Measurements from ENCODE around the gene FOXK1. TPM values are rescaled to one million over a fixed set of nuclear protein-coding genes. Genes with fewer than 3 reads are reported as not detected.

FOXK1 gene
- total and polyA plus RNA-seq, 12 donors: 4.8 to 63.1 (median 36.1) TPM

DNA sequence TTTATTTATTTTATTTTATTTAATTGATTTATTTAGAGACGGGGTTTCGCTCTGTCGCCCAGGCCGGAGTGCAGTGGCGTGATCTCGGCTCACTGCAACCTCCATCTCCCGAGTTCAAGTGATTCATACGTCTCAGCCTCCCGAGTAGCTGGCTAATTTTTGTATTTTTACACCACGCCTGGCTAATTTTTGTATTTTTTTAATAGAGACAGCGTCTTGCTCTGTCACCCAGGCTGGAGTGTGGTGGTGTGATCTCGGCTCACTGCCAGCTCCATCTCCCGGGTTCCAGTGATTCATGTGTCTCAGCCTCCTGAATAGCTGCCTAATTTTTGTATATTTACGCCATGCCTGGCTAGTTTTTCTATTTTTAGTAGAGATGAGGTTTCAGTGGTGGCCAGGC, 127.6 kb downstream of the FOXK1 start:
- intact Hi-C loops (cut with DNase I): no loop called here
- Histone ChIP-seq H3K36me3 (replicated peaks in 1 of 2) (no peaks in the 10 kb centered on the region), H3K27me3 (peaks cover 9% of the 10 kb centered on the region), H3K27ac (no peak overlapping the region), H3K9me3 (replicated peaks in 1 of 3) (no peaks in the 10 kb centered on the region), H3K4me1 (replicated peaks in 1 of 2) (no peaks in the 10 kb centered on the region), H3K4me3 (no peak overlapping the region)
- 74 to 88% (median 82%) methylated on average over 14 of the region's 14 CpGs for WGBS, 4 donors
- TF ChIP-seq, protein P1, sequence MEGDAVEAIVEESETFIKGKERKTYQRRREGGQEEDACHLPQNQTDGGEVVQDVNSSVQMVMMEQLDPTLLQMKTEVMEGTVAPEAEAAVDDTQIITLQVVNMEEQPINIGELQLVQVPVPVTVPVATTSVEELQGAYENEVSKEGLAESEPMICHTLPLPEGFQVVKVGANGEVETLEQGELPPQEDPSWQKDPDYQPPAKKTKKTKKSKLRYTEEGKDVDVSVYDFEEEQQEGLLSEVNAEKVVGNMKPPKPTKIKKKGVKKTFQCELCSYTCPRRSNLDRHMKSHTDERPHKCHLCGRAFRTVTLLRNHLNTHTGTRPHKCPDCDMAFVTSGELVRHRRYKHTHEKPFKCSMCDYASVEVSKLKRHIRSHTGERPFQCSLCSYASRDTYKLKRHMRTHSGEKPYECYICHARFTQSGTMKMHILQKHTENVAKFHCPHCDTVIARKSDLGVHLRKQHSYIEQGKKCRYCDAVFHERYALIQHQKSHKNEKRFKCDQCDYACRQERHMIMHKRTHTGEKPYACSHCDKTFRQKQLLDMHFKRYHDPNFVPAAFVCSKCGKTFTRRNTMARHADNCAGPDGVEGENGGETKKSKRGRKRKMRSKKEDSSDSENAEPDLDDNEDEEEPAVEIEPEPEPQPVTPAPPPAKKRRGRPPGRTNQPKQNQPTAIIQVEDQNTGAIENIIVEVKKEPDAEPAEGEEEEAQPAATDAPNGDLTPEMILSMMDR (IDR thresholded peaks at IDR 0.05): no peak
- no peak for TF ChIP-seq POLR2A (IDR thresholded peaks at IDR 0.05)
- DNase-seq: no peak

DNA sequence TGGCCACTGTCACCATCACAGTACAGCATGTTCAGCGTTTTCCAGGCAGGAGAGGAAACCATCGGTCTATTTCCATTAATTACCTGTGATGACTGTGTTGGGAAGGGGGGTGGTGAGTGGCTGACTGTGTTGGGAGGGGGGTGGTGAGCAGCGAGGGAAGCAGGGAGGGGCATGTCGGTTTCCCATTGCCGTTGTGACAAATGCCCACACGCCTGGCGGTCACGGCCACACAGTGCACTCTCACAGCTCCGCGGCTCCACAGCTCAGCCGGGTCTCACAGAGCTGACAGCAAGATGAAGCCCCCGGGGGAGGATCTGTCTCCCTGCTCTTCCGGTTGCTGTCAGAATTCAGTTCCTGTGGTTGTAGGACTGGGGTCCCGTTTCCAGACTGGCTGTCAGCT, 132.3 kb downstream of the FOXK1 start:
- H3K36me3 ChIP-seq (replicated peaks in 1 of 2): no peaks in the 10 kb centered on the region
- H3K9me3 ChIP-seq (replicated peaks in 1 of 3): no peaks in the 10 kb centered on the region
- no peak overlapping the region for H3K4me3 ChIP-seq
- H3K4me1 ChIP-seq (replicated peaks in 1 of 2): no peaks in the 10 kb centered on the region
- H3K27ac ChIP-seq: no peak overlapping the region
- 40 to 54% (median 48%) methylated on average over 12 to 14 of the region's 14 CpGs for WGBS, 4 donors
- TF ChIP-seq POLR2A (IDR thresholded peaks at IDR 0.05): no peak
- TF ChIP-seq, protein P1 (IDR thresholded peaks at IDR 0.05): no peak
- no peak for DNase-seq
- intact Hi-C loops (cut with DNase I): no loop called here
- peaks cover 7% of the 10 kb centered on the region for H3K27me3 ChIP-seq

DNA sequence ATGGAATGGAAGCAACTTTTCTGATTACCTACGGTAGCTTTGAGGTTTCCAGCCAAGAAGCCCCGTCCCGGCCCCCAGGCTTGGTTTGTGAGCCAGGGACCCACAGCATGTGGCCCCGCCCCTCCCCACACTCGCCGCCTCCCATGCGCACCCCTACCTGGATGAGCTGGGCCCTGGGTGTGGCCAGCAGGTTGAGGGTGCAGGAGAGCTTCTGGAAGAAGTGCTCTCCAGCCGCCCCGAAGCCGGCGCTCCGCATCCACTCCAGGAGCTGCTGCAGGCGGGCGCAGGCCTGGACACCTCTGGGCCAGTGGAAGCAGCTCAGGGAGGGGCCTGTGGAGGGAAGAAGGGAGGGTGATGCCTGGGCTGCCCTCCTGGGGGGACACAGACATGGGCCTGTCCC, 133.0 kb downstream of the FOXK1 start:
- Histone ChIP-seq H3K36me3 (replicated peaks in 1 of 2) (no peaks in the 10 kb centered on the region), H3K9me3 (replicated peaks in 1 of 3) (no peaks in the 10 kb centered on the region), H3K4me3 (no peak overlapping the region), H3K4me1 (replicated peaks in 1 of 2) (no peaks in the 10 kb centered on the region), H3K27me3 (no peaks in the 10 kb centered on the region), H3K27ac (no peak overlapping the region)
- TF ChIP-seq, protein P1 (IDR thresholded peaks at IDR 0.05): no peak
- no peak for TF ChIP-seq POLR2A (IDR thresholded peaks at IDR 0.05)
- 97 to 99% (median 97%) methylated on average over 9 to 14 of the region's 14 CpGs for WGBS, 4 donors
- DNase-seq: no peak
- intact Hi-C loops (cut with DNase I): no loop called here

DNA sequence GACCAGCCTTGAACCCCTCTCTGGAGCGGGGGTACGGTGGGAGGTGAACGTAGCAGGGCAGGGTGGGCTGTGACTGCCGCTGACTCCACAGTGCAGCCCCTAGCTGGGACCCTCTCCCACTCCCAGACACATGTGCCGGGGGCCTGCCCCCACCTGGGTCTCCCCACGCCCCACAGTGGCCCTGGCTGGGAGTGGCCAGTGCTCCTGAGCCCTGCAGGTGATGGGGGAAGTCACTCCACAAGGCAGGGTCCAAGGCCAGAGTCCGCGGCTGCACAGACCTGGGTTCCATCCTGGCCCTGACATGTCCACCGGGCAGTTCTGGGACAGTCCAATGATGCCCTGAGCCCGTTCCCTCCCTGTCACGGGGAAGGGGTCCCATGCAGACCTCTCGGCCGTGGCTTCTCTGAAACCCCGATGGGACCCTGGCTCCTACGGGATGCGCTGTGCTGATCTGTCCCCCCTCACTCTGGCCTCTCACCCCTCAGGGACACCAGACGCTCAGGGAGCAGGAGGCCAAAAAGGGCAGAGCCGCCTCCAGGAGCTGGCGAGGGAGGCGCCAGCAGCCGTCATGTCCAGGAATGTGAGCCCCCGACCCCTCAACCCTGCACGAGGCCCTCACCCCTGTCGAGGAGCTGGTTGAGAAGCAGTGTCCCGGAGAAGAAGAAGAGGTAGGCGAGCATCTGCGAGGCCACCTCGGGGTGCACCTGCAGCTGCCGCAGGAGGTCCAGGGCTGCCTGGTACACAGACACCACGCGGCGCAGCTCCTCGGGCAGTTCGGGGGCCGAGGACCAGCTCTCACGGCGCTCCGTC, 133.7 kb downstream of the FOXK1 start:
- no peak for DNase-seq
- no peaks in the 10 kb centered on the region for H3K4me1 ChIP-seq (replicated peaks in 1 of 2)
- no peak overlapping the region for H3K27ac ChIP-seq
- 78 to 93% (median 84%) methylated on average over 10 to 38 of the region's 38 CpGs for WGBS, 4 donors
- H3K9me3 ChIP-seq (replicated peaks in 1 of 3): no peaks in the 10 kb centered on the region
- no peaks in the 10 kb centered on the region for H3K27me3 ChIP-seq
- H3K4me3 ChIP-seq: no peak overlapping the region
- intact Hi-C loops (cut with DNase I): no loop called here
- TF ChIP-seq, protein P1 (IDR thresholded peaks at IDR 0.05): no peak
- no peak for TF ChIP-seq POLR2A (IDR thresholded peaks at IDR 0.05)
- no peaks in the 10 kb centered on the region for H3K36me3 ChIP-seq (replicated peaks in 1 of 2)

Data from adrenal gland (tissue), 12 donors.